ENCODE results near the gene TRPM5.

GRCh38 chr11:2410616-2411015 is 33.7 kb downstream of the TRPM5 start:
- TF ChIP-seq CTCF (IDR thresholded peaks at IDR 0.05) (no peak), EZH2 (IDR thresholded peaks at IDR 0.05; ENCODE audit: borderline replicate concordance, insufficient read depth, low read depth, low read length, poor library complexity, severe bottlenecking) (no peak)
